GM19240 (cell line): ENCODE data around the gene NUP93.

ENCODE experiments used
- DNase-seq: peaks from one replicate; pipeline ENCODE4 v3.0.0; 2011; ENCODE audit warnings: low spot score; ENCODE audit not compliant: insufficient read length

NUP93 gene

DNA sequence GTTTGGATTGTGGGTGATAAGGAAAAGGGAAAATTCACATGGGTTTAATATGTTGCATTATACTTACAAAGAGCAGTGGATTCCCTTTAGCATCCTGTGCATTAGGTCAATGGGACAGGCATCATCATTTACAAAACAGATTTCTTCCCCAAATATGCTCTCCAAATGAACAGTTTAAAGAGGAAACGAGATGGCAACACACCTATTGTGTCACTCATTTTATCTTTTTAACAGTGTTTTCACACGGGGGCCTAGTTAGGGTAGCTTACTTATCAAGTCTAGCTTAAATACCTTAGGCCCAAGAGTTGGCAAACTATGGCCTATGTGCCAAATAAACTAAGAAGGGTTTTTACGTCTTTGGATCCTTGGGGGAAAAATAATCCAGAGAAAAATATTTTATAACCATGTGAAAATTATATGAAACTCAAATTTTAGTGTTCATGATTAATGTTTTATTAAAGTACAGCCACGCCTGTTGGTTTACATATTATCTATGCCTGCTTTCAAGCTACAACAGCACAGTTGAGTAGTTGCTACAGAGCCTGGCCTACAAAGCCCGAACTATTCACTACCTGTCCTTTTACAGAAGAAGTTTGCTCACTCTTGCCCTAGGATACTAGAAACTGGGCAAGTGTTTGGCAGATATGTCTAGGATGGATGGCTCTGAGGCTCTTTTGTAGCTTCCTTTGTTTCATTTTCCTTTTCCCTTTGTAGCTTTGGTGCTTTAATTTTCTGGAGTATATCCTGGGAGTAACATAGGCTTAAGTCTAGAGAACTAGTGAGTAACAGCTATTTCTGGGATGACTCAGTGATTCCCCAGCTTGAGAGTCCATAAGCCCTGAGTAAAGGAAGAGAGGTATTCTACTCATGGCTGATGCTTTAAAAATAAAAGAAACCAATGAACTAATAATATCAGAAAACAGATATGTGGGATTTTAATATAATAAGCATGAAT lies 12.4 kb downstream of the NUP93 start:
- no peak for DNase-seq

DNA sequence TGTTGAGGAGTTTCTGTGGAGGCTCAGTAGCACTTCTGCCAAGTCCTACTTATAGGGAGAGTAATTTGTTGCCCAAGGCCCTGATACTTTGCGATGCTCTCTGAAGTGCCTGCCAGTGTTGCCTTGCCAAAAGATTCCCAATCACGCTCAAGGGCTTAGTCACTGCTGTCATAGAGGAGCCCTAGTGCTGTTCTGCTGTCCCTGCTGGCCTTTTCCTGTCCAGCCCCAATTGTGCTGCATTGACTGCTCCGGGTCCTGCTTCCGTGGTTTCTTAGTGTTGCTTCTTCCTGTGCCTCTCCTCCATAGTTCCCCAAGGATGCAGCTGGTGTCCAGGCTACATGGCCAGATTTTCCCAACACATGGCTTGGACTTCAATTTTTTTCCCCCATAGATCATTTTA lies 13.9 kb downstream of the NUP93 start:
- DNase-seq, result no peak

DNA sequence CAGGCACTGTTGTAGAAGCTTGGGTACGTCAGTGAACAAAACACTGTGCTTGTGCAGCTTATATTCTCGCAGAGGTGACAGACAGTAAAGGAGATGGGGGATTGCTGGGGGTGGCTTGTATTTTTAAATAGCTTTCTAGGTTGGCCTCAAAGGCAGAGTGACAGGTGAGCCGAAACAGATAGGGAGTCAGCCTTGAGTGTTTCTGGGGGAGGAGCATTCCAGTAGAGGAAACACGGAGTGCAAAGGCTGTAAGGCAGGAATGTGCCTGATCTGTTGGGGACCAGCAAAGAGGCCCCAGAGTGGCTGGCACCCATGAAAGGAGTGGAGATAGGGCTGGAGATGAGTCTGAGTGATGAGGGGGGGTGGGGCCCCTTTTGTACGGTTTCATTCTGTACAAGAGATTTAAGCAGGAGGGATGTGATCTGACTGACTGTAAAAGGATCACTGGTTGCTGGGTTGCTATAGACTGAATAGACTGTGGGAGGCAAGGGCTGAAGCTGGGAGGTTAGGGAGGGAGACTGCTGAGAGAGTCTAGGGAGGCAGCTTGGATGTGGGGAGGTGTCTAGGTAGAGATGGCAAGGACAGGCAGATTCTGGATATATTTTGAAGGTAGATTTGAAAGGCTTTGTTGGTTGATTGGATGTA lies 15.2 kb downstream of the NUP93 start:
- no peak for DNase-seq

DNA sequence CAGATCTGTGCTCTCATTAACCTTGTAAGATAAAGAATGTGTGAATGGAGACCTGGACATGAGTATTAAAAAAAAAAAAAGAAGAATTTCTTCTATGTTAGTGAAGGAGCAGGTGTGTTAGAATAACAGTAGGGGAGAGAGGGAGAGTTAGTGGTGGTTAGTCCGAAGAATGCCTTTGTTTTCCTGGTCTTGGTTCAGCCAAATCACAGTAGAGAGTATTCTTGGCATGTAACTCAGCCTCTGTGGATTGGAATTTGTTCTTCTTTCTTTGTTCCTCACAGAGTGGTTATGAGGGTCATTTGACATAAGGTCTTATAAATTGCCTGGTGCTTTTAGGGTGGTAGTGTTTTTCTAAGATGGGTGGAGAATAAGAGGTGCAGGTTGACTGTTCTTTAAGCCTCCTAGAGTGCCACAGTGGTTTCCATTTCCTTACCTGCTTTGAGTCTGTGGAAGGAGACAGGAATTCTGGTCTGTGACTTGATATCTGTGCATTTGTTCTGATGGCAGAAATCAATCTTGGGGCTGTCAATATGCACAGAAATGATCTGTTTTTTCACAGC lies 17.6 kb downstream of the NUP93 start:
- DNase-seq, result no peak

DNA sequence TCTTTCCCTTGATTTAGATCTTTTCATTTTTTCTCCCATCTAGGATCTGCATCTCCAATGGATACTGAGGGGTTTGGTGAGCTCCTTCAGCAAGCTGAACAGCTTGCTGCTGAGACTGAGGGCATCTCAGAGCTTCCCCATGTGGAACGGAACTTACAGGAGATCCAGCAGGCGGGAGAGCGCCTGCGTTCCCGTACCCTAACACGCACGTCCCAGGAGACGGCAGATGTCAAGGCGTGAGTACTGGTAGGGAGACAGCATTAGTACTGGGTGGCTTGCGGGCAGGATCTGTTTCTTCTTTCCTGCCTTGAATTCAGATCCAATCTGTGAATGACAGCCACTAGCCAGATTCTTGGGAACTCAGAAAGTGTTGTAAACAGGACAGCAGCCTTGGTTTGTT lies 18.3 kb downstream of the NUP93 start:
- no peak for DNase-seq

DNA sequence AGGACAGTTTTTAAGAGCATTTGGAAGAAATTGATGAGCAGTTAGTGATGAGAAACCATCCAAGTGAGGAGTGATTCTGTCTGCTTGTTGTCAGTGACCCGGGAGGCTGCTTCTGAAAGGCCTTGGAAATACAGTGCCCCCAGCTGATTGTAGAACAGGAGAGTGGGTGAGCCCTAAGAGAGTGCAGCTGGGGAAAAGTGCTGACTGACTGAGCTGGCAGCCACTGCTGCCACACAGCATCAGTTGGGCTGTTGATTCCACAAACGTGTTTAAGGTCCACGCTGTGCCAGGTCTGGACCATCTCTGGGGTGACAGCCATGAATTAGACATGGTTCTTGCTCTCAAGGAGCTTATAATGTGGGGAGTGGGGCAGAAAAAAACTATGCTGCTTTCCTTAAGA lies 18.9 kb downstream of the NUP93 start:
- DNase-seq, result no peak

DNA sequence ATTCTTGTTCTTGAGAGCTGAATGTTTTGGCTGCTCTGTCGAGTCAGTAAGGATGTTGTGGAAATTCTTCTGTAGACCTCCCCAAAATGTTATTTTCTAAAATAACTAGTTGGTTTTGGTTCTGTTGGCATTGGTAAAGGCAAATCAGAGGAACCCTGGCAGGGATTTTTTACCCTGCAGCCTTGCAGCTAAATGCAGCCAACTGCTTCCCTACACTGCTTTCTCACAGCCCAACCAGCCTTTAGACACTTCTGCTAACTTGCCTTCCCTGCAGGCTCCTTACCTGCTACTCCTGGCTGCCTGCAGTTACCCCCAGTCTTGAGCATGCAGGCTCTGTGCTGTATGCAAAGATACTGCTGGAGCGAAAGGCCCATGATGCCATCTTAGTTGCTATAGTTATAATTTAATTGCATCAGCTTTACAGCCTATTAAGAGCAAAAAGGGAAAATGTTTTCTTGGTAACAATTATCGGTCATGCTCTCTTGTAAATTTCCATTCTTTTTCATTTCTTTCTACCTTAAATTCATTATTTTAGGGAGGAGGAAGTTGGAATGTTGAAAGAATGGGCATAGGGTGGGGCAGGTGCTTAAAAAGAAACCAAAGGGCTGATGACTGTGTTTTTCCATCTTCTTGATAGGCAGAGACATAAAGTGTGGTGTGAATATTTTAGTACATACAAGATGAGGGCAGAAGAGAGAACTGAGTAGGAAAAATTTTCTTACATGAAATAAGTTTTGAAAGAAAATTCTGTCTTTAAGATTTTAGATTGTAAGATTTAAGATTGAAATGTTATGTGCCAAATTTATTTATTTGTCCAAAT lies 20.0 kb downstream of the NUP93 start:
- no peak for DNase-seq

DNA sequence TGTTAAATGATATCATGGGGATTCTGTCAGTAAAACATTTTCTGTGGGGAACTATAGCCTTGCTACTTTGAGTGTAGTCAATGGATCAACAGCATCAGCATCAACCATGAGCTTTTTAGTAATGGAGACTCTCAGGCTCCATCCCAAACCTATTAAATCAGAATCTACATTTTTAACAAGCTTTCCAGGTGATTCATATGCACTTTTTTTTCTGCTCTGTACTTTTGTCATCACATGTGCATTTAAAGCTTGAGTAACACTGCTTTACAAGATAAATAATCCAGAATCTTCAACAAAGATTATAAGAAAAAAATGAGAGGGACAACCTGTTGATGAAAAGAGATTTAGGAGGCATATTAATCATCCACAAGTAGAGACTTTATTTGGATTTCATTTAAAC lies 23.5 kb downstream of the NUP93 start:
- no peak for DNase-seq

DNA sequence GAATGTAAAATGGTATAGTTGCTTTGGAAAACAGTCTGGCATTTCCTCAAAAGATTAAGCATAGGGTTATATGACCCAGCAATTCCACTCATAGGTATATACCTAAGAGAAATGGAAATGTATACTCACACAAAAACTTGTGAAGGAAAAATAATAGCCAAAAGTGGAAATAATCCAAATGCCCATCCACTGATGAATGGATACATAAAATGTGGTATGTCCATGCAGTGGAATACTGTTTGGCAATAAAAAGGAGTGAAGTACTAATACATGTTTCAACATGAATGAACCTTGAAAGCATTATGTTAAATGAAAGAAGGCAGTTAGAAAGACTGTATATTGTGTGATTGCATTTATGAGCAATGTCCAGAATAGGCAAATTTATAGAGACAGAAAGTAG lies 25.1 kb downstream of the NUP93 start:
- no peak for DNase-seq

DNA sequence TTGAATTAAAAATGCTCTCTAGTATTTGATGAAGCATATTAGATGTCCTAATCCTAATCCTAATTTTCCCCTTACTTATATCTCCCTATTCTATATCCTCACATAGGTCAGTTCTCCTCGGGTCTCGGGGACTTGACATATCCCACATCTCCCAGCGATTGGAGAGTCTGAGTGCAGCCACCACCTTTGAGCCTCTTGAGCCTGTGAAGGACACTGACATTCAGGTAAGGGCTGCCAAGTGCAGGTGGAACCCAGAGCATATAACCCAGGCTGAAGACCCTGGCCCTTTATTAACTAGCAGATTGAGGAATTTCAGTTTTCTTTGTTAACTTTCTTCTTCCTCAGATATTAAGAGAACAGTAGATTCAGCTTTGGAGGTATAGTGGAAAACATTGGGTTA lies 28.5 kb downstream of the NUP93 start:
- DNase-seq, result no peak

DNA sequence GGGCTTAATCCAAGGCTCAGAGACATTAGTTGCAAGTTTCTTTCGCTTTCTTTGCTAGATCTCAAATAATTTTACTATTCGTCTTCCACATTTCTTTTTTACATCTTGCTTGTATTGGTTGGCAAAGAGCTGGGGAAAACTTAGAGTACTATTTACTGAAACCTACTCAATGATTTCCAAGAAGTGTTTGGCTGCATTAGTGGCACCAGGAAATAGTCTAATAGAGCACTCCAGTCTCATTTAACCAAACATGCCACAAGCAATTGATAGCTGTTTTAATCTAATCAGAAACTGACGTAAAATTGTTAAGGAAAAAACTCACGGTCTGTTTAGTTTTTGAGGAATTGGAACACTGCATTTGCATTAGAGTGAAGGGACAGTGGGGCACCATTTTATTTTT lies 29.0 kb downstream of the NUP93 start:
- no peak for DNase-seq

DNA sequence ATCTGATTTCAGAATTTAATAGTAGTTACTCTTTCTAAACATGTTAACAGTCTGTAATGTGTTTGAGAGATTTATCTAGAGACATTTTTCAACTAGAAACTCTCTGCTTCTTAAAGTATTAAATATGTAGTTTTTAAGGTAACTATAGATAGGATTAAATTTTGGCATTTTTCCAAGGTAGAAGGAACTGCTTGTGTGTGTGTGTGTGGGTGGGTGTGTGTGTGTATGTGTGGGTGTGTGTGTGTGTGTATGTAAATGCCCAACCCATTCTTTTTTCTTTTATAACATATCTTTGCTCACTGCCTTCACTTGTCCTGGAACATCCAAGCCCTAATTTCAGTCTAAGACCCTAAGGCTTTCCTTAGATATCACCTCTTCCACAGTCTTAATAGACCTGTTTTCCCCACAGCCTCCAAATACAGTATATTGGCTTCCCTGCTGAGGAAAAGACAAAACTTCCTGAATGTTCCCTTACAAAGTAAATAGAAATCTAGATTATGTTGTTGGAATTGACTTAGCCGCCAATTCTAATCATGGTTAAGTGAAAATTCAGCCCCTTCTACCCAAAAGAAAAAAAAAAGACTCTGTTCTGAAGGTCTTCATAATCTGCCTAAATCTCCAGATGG lies 33.5 kb downstream of the NUP93 start:
- DNase-seq, result no peak

DNA sequence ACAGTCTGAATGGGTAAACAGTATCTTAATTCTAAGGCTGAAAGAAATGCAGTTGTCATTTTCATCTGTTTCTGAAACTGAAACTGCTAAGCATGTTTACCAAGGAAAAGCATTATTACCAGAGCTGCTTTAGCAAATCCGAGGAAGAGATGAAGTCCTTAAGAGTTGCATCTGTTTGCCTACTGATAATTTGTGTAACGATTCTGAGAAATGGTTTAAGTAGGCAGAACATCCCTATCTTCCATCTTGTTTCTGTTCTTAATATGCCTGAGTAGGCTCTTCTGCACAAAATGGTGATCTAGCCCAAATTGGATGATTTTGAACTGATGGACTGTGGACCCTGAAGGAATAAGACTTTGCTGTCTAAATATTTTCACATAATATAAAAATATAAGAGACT lies 34.9 kb downstream of the NUP93 start:
- no peak for DNase-seq

DNA sequence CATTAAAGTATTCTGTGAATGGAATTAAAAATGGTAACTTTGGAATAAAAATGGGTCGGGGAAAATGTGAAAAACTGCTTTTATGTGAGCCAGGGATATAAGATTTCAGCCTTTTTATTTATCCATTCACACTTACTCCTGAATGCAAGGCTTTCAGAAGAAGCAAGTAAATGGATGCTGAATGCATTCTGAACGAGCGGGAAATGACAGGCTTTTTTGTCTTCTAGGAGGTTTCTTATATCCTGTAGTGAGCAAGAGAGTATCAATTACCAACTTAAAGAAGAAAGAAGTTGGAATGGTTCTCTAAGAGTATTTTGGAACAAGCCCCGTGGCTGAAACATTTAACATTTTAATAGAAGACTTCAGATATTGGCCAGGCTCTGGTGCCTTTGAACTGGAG lies 36.0 kb downstream of the NUP93 start:
- DNase-seq, result no peak

DNA sequence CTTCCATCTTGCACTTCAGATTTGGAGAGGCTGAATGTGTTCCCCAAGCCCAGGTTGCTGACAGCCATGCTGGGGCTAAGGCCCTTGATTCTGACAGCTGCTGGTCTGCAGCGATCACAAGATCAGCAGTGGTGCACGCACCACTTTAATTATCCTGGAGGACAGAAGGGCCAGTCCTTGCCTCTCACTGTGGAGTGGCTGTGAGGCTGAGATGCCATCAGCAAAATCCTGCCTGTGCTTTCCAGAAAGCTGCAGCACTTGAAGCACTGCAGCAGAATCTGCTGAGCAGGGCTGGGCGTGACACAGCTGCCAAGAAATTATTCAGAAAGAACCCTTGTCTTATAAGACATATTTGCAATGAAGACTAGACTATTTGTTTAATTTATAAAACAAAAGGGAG lies 37.1 kb downstream of the NUP93 start:
- DNase-seq, result no peak

DNA sequence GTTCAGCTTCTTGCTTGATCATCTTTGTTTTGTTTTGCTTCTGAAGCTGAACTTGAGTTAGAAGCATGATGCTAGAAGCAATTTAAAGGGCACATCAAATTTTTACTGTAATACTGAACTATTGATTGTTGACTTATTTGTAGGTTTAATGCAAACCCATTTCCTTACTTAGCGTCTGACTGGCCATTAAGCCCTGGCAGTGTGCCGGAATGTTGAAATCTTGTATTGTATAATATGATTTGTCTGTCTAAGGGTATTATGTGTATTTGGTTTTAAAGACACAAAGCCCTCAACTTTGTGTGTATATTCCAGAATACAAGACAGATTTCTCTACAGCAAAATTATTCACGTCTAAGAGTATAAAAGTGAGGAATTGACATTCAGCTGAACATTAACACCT lies 39.7 kb downstream of the NUP93 start:
- DNase-seq, result no peak

DNA sequence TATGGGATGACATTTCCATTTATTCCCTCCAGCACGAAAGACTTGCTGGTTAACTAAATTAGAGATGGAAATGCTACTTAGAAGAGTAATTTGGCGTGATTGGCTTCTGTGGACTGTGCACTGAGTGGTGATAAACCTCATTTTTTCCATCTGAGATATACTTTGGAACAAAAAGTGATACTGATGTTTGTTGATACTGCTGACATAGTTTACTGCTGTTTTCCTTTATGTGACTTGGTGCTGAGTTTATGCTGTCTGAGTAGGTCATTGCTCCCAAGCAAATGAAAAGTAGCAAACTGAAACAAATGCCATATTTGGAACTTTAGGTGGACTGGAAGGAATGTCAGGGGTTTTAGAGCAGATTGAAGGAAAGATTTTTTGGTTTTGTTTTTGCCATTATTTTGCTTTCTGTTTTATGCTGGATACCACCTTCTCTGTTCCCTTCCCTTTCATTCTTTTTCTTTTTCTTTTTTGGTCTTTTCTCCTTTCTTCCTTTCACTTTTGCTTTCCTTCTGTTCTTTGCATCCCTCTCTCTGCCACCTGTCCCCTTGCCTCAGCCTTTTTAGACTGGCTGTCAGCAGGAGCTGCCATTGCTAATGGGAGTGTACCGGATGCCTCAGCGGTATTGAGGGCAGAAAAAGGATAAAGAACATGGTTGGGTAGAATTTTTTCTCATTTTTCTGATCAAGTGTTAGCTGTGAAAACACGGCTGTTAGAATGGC lies 41.8 kb downstream of the NUP93 start:
- DNase-seq, result no peak

DNA sequence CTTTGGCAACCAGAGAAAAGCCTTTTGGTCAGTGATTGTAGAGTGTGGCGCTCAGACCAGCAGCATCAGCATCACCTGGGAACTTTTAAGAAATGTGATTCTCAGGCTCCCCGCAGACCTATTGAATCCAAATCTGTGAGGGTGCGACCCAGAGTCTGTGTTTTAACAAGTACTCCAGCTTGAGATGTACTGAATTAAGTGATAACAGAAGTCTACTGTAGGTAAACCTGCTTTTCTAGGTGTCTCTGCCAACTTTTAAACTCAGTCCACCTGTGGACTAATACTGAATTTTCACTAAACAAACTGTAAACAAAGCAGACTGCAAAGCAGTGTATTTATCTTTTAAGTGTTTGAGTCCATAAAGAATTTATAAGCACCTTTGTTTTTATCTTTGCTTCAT lies 43.6 kb downstream of the NUP93 start:
- DNase-seq, result no peak

DNA sequence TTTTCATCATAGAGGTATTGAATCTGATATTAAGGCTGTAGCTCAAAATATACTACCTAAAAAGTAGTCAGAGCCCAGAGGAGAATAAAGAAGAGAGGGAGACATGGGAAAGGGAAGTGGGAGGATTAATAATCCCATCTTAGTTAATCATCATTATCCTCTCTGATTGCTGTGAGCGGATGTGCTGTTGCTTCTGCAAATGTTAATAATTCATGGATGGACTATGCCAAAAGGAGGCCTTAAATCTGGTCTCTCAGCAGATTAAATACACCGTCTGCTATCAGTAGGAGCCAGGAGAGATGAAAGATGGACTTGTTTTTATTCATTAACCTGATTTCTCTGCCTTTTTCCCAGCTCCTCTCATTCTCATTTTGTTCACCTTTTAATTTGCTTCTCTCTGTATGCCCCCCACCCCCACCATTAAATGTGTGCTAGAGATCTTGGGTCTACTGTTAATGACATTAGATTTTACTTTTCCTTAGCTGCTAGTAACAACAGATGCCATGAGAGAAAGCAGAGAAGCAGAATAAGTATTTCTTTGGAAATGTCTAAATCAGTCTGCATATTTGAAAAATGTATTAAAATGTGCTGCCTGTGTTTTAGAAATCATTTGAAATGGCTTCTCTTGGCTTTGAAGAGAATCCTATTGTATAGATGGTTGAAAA lies 44.2 kb downstream of the NUP93 start:
- DNase-seq, result no peak

DNA sequence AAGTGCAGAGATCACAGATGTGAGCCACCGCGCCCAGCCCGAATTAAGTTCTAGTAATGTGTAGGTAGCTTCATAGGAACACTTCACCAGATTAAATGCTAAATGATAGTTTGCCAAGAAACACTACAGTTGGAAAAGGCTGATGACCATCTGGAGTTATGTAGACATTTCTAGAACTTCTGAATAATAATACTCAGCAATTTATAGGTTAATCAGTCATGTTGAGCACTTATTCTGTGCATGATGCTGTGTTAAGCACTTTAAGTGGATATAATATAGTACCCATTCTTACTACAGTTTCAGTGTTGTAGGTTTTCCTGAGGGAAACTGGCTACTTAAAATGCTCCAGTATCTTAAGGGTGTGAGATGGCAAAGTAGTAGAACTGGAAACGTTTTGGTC lies 45.2 kb downstream of the NUP93 start:
- DNase-seq, result no peak
